ENCODE measurements around the gene ANXA3. TPM values are rescaled to one million over a fixed set of nuclear protein-coding genes. Genes with fewer than 3 reads are reported as not detected.

ANXA3 gene
- total RNA-seq, 1 donor from 2014 or later = 34.5 TPM

DNA sequence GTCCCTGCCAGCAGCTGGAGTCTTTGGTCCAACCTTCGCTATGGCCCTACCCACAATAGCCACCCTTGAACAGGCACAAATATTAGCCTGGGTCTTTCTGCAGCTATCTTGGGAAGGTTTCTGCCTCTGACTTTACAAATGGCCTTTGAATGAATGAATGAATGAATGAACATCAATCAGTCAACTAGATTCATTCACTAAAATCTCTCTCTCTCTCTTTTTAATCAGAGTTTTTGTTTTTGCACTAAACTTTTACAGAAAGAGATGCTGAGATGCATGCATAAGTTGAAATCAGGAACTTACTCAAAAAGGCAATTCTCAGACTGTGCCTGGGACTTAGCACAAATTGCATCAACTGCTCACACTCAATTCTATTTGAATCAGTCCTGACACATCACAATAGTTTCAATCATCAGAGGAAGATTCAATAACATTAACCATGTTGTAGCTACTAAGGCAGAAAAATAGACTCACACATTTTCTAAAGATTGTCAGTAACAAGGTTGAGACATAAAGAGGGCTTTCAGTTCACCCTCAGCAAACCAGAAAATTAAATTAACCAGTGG lies 55.0 kb downstream of the ANXA3 start:
- peaks cover 10% of the 10 kb centered on the region for H3K36me3 ChIP-seq
- intact Hi-C loops (cut with micrococcal nuclease) = no loop called here
- no peaks in the 10 kb centered on the region for H3K27me3 ChIP-seq (ENCODE audit: low read depth)

DNA sequence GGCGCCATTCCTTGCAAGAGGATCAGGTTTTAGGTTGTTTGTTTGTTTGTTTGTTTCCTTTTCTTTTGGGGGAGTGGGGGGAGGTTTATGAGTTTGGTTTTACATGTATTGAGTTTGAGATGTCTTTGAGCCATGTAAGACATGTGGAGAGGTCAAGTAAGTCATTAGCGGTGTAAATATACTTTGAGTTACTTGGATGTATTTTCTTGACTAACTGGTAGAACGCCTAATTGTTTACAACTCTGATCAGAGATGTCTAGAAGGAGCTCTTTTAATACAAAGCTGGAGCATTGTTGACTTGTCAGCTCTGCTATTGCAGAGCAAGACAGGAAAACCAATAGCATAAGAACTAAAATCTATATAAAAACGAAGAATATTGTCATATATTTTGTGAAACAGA lies 57.1 kb downstream of the ANXA3 start:
- Histone ChIP-seq H3K27me3 (ENCODE audit: low read depth) (no peaks in the 10 kb centered on the region), H3K27ac (replicated peaks) (no peak overlapping the region), H3K36me3 (peaks cover 7% of the 10 kb centered on the region), H3K4me1 (peaks cover 31% of the 10 kb centered on the region), H3K4me3 (no peak overlapping the region), H3K9me3 (replicated peaks) (no peaks in the 10 kb centered on the region)
- intact Hi-C loops (cut with micrococcal nuclease) = no loop called here
- TF ChIP-seq, protein P1, sequence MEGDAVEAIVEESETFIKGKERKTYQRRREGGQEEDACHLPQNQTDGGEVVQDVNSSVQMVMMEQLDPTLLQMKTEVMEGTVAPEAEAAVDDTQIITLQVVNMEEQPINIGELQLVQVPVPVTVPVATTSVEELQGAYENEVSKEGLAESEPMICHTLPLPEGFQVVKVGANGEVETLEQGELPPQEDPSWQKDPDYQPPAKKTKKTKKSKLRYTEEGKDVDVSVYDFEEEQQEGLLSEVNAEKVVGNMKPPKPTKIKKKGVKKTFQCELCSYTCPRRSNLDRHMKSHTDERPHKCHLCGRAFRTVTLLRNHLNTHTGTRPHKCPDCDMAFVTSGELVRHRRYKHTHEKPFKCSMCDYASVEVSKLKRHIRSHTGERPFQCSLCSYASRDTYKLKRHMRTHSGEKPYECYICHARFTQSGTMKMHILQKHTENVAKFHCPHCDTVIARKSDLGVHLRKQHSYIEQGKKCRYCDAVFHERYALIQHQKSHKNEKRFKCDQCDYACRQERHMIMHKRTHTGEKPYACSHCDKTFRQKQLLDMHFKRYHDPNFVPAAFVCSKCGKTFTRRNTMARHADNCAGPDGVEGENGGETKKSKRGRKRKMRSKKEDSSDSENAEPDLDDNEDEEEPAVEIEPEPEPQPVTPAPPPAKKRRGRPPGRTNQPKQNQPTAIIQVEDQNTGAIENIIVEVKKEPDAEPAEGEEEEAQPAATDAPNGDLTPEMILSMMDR (IDR thresholded peaks at IDR 0.05; ENCODE audit: borderline replicate concordance) = no peak
- DNase-seq = no peak

More for the DNA sequence above, 55.0 kb downstream of the ANXA3 start:
- peaks cover 33% of the 10 kb centered on the region for H3K4me1 ChIP-seq
- TF ChIP-seq, protein P1 (IDR thresholded peaks at IDR 0.05; ENCODE audit: borderline replicate concordance) = no peak
- H3K9me3 ChIP-seq (replicated peaks) = no peaks in the 10 kb centered on the region
- H3K27ac ChIP-seq (replicated peaks) = no peak overlapping the region
- no peak for DNase-seq
- H3K4me3 ChIP-seq = no peak overlapping the region

DNA sequence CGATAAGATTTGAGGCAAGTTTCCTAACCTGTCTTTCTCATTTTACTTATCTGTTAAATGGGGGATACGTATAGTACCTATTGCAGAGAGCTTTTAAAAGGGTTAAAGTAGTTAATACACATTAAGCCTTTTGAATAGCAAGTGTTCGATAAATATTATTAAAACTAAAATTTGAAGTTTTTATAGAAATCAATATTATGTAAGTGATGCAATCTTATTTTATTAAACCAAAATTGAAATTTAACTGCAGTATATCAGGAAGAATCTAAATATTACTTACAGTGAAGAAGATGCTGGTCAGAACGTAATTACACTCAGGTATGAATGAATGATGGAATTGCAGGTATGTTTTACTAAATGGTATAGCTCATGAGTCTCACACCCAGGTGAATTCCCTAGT lies 58.0 kb downstream of the ANXA3 start:
- Histone ChIP-seq H3K27me3 (ENCODE audit: low read depth) (no peaks in the 10 kb centered on the region), H3K27ac (replicated peaks) (no peak overlapping the region), H3K4me3 (no peak overlapping the region), H3K36me3 (no peaks in the 10 kb centered on the region), H3K9me3 (replicated peaks) (no peaks in the 10 kb centered on the region), H3K4me1 (peaks cover 38% of the 10 kb centered on the region)
- DNase-seq = no peak
- TF ChIP-seq, protein P1 (IDR thresholded peaks at IDR 0.05; ENCODE audit: borderline replicate concordance) = no peak
- intact Hi-C loops (cut with micrococcal nuclease) = no loop called here

DNA sequence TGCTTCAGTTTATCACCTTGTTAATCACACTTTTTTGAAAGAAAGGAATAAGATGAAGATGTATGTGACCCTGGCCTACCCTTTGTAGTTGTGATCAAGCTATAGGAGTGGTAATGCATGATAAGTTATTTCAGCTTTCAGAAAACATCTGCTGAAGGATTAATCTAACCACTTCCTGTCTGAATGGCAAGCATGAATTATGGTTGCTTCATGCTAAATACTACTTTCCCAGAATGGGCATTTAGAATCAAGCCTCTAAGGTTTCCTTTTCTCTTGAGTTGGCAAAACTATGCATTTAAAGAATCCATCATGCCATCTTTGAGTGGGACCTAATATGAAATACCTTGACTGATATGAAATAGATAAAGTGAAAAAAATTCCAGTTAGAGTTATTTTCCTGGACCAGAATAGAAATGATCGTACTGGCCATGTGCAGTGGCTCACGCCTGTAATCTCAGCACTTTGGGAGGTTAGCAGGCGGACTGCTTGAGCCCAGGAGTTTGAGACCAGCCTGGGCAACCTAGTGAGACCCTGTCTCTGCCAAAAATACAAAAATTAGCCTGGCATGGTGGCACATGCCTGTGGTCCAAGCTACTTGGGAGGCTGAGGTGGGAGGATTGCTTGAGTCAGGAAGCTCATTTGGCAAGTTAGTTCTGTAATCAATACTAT lies 59.1 kb downstream of the ANXA3 start:
- TF ChIP-seq, protein P1 (IDR thresholded peaks at IDR 0.05; ENCODE audit: borderline replicate concordance) = no peak
- H3K4me1 ChIP-seq = peaks cover 44% of the 10 kb centered on the region
- H3K27ac ChIP-seq (replicated peaks) = no peak overlapping the region
- no peaks in the 10 kb centered on the region for H3K27me3 ChIP-seq (ENCODE audit: low read depth)
- no peaks in the 10 kb centered on the region for H3K9me3 ChIP-seq (replicated peaks)
- intact Hi-C loops (cut with micrococcal nuclease) = no loop called here
- no peak overlapping the region for H3K4me3 ChIP-seq
- DNase-seq = no peak
- H3K36me3 ChIP-seq = no peaks in the 10 kb centered on the region

DNA sequence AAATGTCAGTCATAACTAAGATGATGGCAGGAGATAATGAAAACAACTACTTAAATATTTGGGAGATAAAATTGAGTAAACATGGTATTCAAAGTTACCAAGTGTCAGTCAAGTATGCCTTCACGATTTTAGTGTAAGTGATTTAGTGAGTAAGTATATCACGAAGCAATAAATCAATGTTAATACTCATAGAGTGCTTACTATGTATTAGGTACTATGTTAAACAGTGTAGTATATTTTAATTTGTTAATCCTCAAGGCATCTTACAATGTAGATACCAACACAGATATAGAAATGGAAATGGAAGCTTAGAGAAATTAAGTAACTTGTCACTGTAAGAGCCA lies 59.6 kb downstream of the ANXA3 start:
- H3K36me3 ChIP-seq = no peaks in the 10 kb centered on the region
- intact Hi-C loops (cut with micrococcal nuclease) = no loop called here
- no peak overlapping the region for H3K27ac ChIP-seq (replicated peaks)
- no peaks in the 10 kb centered on the region for H3K9me3 ChIP-seq (replicated peaks)
- no peak overlapping the region for H3K4me3 ChIP-seq
- TF ChIP-seq, protein P1 (IDR thresholded peaks at IDR 0.05; ENCODE audit: borderline replicate concordance) = no peak
- DNase-seq = no peak
- peaks cover 40% of the 10 kb centered on the region for H3K4me1 ChIP-seq
- H3K27me3 ChIP-seq (ENCODE audit: low read depth) = no peaks in the 10 kb centered on the region
